ENCODE results near the gene EIF3D. TPM values are rescaled to one million over a fixed set of nuclear protein-coding genes. Genes with fewer than 3 reads are reported as not detected.

EIF3D gene
- total and polyA plus RNA-seq, 9 of the 15 experiments (the other 6 are each of a cell fraction or from before 2014, with no cell fraction given): 191 to 422 (median 279) TPM

DNA sequence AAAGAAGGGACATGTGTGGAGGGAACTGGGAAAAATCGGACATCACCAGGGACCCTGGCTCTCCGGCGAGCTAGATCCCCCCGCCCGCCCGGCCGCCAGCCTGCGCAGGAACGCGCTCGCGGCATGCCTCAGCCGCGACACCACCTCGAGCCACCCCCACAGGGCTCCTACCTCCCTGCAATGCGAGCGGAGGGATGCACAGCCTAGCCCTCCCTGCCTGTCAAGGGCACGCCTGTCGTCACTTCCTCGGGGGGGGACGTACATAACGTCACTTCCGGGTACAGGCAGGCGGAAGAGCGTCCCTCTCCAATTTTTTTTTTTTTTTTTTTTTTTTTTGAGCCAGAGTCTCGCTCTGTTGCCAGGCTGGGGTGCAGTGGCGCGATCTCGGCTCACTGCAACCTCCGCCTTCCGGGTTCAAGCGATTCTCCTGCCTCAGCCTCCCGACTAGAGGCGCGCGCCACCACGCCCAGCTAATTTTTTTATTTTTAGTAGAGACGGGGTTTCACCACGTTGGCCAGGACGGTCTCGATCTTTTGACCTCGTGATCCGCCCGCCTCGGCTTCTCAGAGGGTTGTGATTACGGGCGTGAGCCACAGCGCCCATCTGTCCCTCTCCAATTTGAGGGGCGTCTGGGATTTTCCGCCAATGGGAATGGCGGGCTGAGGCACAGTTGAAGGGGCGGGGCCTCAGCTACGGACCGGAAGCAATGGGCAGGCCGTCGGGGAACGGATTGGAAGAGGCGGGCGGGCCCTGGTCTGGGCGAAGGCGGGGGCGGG, 47.4 kb downstream of the EIF3D start, which contains the start of gene TXN2 (continued):
- TF ChIP-seq ZBTB9 (CRISPR knock-in tag; IDR thresholded peaks at IDR 0.05) (peak; percentile 53; the same call in 1 of the 2 replicates), RBFOX2 (IDR thresholded peaks at IDR 0.05; ENCODE audit: low read depth, low read length) (peak; percentile 100), FOXJ2 (tag; IDR thresholded peaks at IDR 0.05) (0 out of 2 replicates have a peak, but pooled peaks have one; percentile 20), POLR2G (IDR thresholded peaks at IDR 0.05; ENCODE audit: low read depth, low read length) (peak; percentile 98), EGR1 (conservative IDR thresholded peaks at IDR 0.05) (peak; percentile 59), ZNF785 (CRISPR knock-in tag; IDR thresholded peaks at IDR 0.05) (no peak), BCLAF1 (IDR thresholded peaks at IDR 0.05; ENCODE audit: borderline replicate concordance in 1 of 2, control insufficient read depth in 1 of 2, low read depth in 2 of 2, low read length in 1 of 2) (peak in 1 of 2 experiments; percentile 66; a peak in 1 of 4 replicates), ZNF717 (CRISPR knock-in tag; IDR thresholded peaks at IDR 0.05) (no peak), SUPT5H (IDR thresholded peaks at IDR 0.05) (peak; percentile 89), HDAC1 (IDR thresholded peaks at IDR 0.05) (peak in 1 of 2 experiments; percentile 38; a peak in 2 of 4 replicates), PRPF4 (IDR thresholded peaks at IDR 0.05; ENCODE audit: insufficient read depth, low read depth, low read length, poor library complexity, severe bottlenecking) (peak; percentile 38), ZBTB7A (IDR thresholded peaks at IDR 0.05; ENCODE audit: borderline replicate concordance, control insufficient read depth, low read depth, low read length) (peak; percentile 37; the same call in 1 of the 2 replicates), ATF7 (IDR thresholded peaks at IDR 0.05) (peak; percentile 91), HNRNPLL (IDR thresholded peaks at IDR 0.05; ENCODE audit: low read depth, low read length, poor library complexity, severe bottlenecking) (peak; percentile 19), KDM4B (IDR thresholded peaks at IDR 0.05; ENCODE audit: borderline replicate concordance in 2 of 2, low read depth in 1 of 2) (peak in 1 of 2 experiments; percentile 97; a peak in 2 of 4 replicates)
- TF ChIP-seq, protein P1, sequence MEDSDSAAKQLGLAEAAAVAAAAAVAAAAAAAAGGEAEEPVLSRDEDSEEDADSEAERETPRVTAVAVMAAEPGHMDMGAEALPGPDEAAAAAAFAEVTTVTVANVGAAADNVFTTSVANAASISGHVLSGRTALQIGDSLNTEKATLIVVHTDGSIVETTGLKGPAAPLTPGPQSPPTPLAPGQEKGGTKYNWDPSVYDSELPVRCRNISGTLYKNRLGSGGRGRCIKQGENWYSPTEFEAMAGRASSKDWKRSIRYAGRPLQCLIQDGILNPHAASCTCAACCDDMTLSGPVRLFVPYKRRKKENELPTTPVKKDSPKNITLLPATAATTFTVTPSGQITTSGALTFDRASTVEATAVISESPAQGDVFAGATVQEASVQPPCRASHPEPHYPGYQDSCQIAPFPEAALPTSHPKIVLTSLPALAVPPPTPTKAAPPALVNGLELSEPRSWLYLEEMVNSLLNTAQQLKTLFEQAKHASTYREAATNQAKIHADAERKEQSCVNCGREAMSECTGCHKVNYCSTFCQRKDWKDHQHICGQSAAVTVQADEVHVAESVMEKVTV (CRISPR knock-in tag; IDR thresholded peaks at IDR 0.05): no peak
- TF ChIP-seq, protein P2, sequence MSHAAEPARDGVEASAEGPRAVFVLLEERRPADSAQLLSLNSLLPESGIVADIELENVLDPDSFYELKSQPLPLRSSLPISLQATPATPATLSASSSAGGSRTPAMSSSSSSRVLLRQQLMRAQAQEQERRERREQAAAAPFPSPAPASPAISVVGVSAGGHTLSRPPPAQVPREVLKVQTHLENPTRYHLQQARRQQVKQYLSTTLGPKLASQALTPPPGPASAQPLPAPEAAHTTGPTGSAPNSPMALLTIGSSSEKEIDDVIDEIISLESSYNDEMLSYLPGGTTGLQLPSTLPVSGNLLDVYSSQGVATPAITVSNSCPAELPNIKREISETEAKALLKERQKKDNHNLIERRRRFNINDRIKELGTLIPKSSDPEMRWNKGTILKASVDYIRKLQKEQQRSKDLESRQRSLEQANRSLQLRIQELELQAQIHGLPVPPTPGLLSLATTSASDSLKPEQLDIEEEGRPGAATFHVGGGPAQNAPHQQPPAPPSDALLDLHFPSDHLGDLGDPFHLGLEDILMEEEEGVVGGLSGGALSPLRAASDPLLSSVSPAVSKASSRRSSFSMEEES (CRISPR knock-in tag; IDR thresholded peaks at IDR 0.05): peak; percentile 44

Data from K562 (cell line).